ENCODE measurements around the gene ZNF669. TPM values are rescaled to one million over a fixed set of nuclear protein-coding genes. Genes with fewer than 3 reads are reported as not detected.

ZNF669 gene
- total RNA-seq, 1 experiment from 2014 or later, result 7.2 TPM

DNA sequence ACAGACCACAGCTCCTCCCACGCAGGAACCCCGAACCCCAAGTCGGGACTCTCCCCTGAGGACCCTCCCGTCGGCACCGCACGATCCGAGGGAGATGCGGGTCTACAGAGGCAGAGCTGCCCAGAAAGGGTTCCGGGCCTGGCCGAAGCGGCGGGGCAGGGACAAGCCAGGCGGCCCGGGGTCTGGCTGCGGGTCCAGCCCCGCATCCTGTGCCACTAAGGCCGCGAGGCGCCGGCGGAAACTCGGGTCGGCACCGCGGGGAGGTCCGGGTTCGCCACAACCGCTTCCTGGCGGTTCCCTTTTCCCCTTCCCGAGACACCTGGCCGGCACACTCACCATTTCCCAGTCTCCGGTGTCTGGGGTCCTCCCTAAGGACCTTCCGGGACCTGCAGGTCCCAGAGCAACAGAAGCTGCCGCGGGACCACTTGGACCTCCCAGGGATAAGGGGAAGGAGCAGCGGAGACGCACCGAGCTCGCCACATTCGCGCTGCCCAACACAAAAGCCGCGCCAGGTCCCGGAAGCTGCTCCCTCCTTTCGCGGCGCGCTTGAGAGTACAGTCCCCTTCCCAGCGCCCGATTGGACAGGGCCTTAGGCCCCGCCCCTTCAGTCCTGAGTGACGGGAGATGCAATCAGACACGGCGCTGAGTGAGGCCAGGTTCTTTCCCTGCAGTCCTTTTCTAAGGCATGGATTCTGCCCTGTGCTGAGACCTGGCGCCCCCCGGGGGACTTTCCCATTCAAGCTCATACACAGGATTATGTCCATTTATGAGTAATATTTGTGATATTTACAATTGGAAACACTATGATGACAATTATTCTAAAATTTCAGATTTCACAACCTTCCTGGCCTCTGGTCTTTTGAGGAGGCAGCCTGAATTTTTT lies 25.7 kb downstream of the ZNF669 start, which contains the start of gene ZNF670:
Gene ZNF670, minus strand, starts transcription at position 554 of the 883 bp plus-strand sequence. Its CDS starts 215 bp downstream, at position 339.
- RAD21 ChIA-PET (ENCODE audit: low non-redundant PET in 1 of 2, low total read pairs in 2 of 2, uncharacterized antibody in 2 of 2, unreplicated experiment in 2 of 2), result no interaction called here
- Histone ChIP-seq H3K4me2 (ENCODE audit: low read length) (peak within 1 kb of the TSS; percentile 85), H3K27me3 (ENCODE audit: insufficient read depth, low read length) (no peaks in the 10 kb centered on the region), H3K79me2 (ENCODE audit: insufficient read depth, low read length) (peaks cover 49% of the 10 kb centered on the region), H3K4me1 (ENCODE audit: control insufficient read depth in 1 of 2, insufficient read depth in 2 of 2, low read length in 2 of 2) (peaks cover 0 to 15% of the 10 kb centered on the region in 2 experiments; a peak in 2 of 4 replicates), H3K4me3 (replicated peaks in 1 of 2; ENCODE audit: low read depth in 1 of 2, low read length in 2 of 2) (peak within 1 kb of the TSS; percentile 64 to 90), H3K9me2 (ENCODE audit: insufficient read depth) (no peaks in the 10 kb centered on the region), H2AFZ (ENCODE audit: low read depth, low read length, poor library complexity, severe bottlenecking) (peak within 1 kb of the TSS; percentile 99), H3K36me3 (ENCODE audit: control insufficient read depth in 1 of 2, insufficient read depth in 2 of 2, low read length in 2 of 2) (peaks cover 0 to 7% of the 10 kb centered on the region in 2 experiments; a peak in 1 of 4 replicates), H3K9ac (ENCODE audit: low read length) (peak within 1 kb of the TSS; percentile 88), H3K27ac (ENCODE audit: low read depth, low read length) (peak within 1 kb of the TSS; percentile 61), H3K9me3 (ENCODE audit: control insufficient read depth in 1 of 2, insufficient read depth in 1 of 2, low read depth in 1 of 2, low read length in 2 of 2) (peaks cover 4 to 7% of the 10 kb centered on the region in 2 experiments; a peak in 2 of 4 replicates), H4K20me1 (ENCODE audit: insufficient read depth) (no peaks in the 10 kb centered on the region)
- POLR2A ChIA-PET, result no interaction called here
- BruUV-seq (replicated peaks), result no TSS peak
- peak; percentile 94 for DNase-seq (ENCODE audit: low read depth, low spot score)
- intact Hi-C loops (cut with micrococcal nuclease), result loop anchor here (2.0 to 10.0 kb wide), 3 partner anchors 26 to 274 kb away; partner anchors contain the start of genes ZNF669 and ZNF695
- ATAC-seq, result peak; percentile 99
- CTCF ChIA-PET, result interaction anchor here (1.3 kb wide), 1 partner anchor 294 kb away, joined by 3 read pairs; no protein-coding TSS in a partner anchor
- TF ChIP-seq EZH2phosphoT487 (IDR thresholded peaks at IDR 0.05; ENCODE audit: borderline replicate concordance), result no peak
- 0 out of 2 replicates have a peak, but pooled peaks have one; percentile 23 for TF ChIP-seq CEBPB (IDR thresholded peaks at IDR 0.05; ENCODE audit: low read depth)
- TF ChIP-seq YY1 (IDR thresholded peaks at IDR 0.05; ENCODE audit: extremely low read depth, insufficient replicate concordance, low read depth, low read length), result peak; percentile 15
- peak; percentile 94 for TF ChIP-seq POLR2AphosphoS5 (IDR thresholded peaks at IDR 0.05; ENCODE audit: low read depth, low read length)
- TF ChIP-seq JUND (IDR thresholded peaks at IDR 0.05), result no peak
- TF ChIP-seq, protein P1, sequence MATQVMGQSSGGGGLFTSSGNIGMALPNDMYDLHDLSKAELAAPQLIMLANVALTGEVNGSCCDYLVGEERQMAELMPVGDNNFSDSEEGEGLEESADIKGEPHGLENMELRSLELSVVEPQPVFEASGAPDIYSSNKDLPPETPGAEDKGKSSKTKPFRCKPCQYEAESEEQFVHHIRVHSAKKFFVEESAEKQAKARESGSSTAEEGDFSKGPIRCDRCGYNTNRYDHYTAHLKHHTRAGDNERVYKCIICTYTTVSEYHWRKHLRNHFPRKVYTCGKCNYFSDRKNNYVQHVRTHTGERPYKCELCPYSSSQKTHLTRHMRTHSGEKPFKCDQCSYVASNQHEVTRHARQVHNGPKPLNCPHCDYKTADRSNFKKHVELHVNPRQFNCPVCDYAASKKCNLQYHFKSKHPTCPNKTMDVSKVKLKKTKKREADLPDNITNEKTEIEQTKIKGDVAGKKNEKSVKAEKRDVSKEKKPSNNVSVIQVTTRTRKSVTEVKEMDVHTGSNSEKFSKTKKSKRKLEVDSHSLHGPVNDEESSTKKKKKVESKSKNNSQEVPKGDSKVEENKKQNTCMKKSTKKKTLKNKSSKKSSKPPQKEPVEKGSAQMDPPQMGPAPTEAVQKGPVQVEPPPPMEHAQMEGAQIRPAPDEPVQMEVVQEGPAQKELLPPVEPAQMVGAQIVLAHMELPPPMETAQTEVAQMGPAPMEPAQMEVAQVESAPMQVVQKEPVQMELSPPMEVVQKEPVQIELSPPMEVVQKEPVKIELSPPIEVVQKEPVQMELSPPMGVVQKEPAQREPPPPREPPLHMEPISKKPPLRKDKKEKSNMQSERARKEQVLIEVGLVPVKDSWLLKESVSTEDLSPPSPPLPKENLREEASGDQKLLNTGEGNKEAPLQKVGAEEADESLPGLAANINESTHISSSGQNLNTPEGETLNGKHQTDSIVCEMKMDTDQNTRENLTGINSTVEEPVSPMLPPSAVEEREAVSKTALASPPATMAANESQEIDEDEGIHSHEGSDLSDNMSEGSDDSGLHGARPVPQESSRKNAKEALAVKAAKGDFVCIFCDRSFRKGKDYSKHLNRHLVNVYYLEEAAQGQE (IDR thresholded peaks at IDR 0.05; ENCODE audit: low read depth), result no peak
- peak; percentile 73 for TF ChIP-seq POLR2A (IDR thresholded peaks at IDR 0.05; ENCODE audit: borderline replicate concordance, extremely low read depth, insufficient read depth, insufficient read length)
- TF ChIP-seq, protein P2, sequence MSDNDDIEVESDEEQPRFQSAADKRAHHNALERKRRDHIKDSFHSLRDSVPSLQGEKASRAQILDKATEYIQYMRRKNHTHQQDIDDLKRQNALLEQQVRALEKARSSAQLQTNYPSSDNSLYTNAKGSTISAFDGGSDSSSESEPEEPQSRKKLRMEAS (IDR thresholded peaks at IDR 0.05), result peak; percentile 68
- peak; percentile 72 for TF ChIP-seq SP1 (IDR thresholded peaks at IDR 0.05; ENCODE audit: low read depth)
- TF ChIP-seq, protein P3, sequence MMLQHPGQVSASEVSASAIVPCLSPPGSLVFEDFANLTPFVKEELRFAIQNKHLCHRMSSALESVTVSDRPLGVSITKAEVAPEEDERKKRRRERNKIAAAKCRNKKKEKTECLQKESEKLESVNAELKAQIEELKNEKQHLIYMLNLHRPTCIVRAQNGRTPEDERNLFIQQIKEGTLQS (IDR thresholded peaks at IDR 0.05), result no peak
- no peak for TF ChIP-seq EZH2 (IDR thresholded peaks at IDR 0.05)
- no peak for TF ChIP-seq FOSL1 (IDR thresholded peaks at IDR 0.05; ENCODE audit: low read depth)
- peak; percentile 69 for TF ChIP-seq ELF1 (IDR thresholded peaks at IDR 0.05; ENCODE audit: borderline replicate concordance, low read depth)
- TF ChIP-seq, protein P4, sequence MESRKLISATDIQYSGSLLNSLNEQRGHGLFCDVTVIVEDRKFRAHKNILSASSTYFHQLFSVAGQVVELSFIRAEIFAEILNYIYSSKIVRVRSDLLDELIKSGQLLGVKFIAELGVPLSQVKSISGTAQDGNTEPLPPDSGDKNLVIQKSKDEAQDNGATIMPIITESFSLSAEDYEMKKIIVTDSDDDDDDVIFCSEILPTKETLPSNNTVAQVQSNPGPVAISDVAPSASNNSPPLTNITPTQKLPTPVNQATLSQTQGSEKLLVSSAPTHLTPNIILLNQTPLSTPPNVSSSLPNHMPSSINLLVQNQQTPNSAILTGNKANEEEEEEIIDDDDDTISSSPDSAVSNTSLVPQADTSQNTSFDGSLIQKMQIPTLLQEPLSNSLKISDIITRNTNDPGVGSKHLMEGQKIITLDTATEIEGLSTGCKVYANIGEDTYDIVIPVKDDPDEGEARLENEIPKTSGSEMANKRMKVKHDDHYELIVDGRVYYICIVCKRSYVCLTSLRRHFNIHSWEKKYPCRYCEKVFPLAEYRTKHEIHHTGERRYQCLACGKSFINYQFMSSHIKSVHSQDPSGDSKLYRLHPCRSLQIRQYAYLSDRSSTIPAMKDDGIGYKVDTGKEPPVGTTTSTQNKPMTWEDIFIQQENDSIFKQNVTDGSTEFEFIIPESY (IDR thresholded peaks at IDR 0.05; ENCODE audit: extremely low read depth, insufficient replicate concordance, low read length), result no peak
- no peak for TF ChIP-seq EGR1 (IDR thresholded peaks at IDR 0.05; ENCODE audit: low read depth)
- TF ChIP-seq SRF (IDR thresholded peaks at IDR 0.05; ENCODE audit: low read depth), result 0 out of 2 replicates have a peak, but pooled peaks have one; percentile 39
- TF ChIP-seq, protein P5, sequence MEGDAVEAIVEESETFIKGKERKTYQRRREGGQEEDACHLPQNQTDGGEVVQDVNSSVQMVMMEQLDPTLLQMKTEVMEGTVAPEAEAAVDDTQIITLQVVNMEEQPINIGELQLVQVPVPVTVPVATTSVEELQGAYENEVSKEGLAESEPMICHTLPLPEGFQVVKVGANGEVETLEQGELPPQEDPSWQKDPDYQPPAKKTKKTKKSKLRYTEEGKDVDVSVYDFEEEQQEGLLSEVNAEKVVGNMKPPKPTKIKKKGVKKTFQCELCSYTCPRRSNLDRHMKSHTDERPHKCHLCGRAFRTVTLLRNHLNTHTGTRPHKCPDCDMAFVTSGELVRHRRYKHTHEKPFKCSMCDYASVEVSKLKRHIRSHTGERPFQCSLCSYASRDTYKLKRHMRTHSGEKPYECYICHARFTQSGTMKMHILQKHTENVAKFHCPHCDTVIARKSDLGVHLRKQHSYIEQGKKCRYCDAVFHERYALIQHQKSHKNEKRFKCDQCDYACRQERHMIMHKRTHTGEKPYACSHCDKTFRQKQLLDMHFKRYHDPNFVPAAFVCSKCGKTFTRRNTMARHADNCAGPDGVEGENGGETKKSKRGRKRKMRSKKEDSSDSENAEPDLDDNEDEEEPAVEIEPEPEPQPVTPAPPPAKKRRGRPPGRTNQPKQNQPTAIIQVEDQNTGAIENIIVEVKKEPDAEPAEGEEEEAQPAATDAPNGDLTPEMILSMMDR (IDR thresholded peaks at IDR 0.05 in 2 of 3, conservative IDR thresholded peaks at IDR 0.05 in 1 of 3; ENCODE audit: borderline replicate concordance in 1 of 3, insufficient read depth in 1 of 3, low read depth in 2 of 3, low read length in 2 of 3), result 0 out of 6 replicates have a peak, but pooled peaks of 1 of the 3 experiments have one; percentile 17

Measured in HCT116 (cell line).